ENCODE measurements around the gene VSNL1.

DNA sequence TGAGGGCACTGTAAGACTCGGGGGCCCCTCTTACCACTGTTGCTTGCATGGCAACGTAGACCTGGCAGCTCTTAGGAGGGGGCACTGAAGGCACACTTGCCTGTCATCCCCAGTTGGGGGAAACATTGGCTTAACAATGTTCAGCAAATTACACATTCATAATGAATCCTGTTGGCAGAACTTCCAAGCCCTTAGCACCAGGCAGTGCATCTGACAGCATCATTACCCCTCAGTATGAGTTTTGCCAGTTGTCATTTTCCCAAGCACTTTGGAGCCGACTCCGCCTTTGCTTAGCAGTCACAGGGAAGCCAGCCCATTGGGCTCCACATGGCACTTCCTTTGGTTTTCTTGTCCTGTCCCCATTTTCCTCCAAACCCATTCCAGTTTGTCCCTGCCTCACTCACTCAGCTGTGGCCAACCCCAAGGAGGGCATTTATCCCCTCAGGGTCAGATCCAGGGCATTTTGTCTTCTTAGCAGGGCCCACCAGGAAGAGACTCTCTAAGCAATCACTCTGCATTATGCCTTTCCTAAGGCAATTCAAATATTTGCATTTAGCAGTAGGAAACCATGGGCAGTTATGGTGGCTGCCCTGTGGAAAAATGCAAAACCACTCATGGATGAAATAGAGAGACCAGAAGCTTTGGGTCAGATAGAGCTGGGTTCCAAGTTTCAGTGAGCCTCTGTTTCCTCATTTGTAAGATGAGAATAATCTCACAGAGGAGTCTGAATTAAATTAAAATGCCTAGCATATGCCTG, 73.9 kb downstream of the VSNL1 start:
- no peak for TF ChIP-seq GATA2 (IDR thresholded peaks at IDR 0.05; ENCODE audit: low read depth, low read length)
- no peak for TF ChIP-seq GATA3 (IDR thresholded peaks at IDR 0.05; ENCODE audit: low read depth, low read length)

Data from SH-SY5Y (cell line).